Spleen (tissue), 7 donors: Measurements from ENCODE around the gene RPL35A.

Experiments
- CTCF ChIP-seq, 11 experiments: fragments of 200-600 bp in 7 of 11; fragments of 450-650 bp in 4 of 11; sonication (generic) in 4 of 11; IDR thresholded peaks in 8 of 11; conservative IDR thresholded peaks in 3 of 11; 1 replicate in 7 of 11; 2 replicates in 4 of 11; pipeline versions ENCODE4 v1.4.0 to v1.8.0; 2016 to 2021; ENCODE audit warnings: antibody characterized with exemption in 11 of 11, inconsistent platforms in 4 of 11, mild to moderate bottlenecking in 1 of 11
- POLR2A ChIP-seq, 3 donors: fragments of 450-650 bp; IDR thresholded peaks; one replicate each; pipeline ENCODE4 v1.5.1; 2017; ENCODE audit warnings: antibody characterized with exemption in 3 of 3, mild to moderate bottlenecking in 1 of 3
- POLR2AphosphoS5 ChIP-seq, 3 donors: sonication (generic); formaldehyde crosslinking; IDR thresholded peaks; one replicate each; pipeline ENCODE4 v1.5.1; 2017; ENCODE audit warnings: antibody characterized with exemption in 3 of 3
- donor health status: DM: no; HTN: no; CAD: no; lungs with moderate emphysema.
- donor health status: DM: no; HTN: no; CAD: no.
- donor health status: DM: no; HTN: no; CAD: no.

- TF ChIP-seq CTCF (IDR thresholded peaks at IDR 0.05 in 8 of 11, conservative IDR thresholded peaks at IDR 0.05 in 3 of 11) (no peak), POLR2A (IDR thresholded peaks at IDR 0.05) (no peak), POLR2AphosphoS5 (IDR thresholded peaks at IDR 0.05) (no peak)
Measured at GRCh38 chr3:197951392-197951990, 1.5 kb downstream of the RPL35A start.
